ENCODE results near the gene CDSN. TPM values are rescaled to one million over a fixed set of nuclear protein-coding genes. Genes with fewer than 3 reads are reported as not detected.

Gene CDSN
- total RNA-seq, 4 donors from 2014 or later, result not detected

DNA sequence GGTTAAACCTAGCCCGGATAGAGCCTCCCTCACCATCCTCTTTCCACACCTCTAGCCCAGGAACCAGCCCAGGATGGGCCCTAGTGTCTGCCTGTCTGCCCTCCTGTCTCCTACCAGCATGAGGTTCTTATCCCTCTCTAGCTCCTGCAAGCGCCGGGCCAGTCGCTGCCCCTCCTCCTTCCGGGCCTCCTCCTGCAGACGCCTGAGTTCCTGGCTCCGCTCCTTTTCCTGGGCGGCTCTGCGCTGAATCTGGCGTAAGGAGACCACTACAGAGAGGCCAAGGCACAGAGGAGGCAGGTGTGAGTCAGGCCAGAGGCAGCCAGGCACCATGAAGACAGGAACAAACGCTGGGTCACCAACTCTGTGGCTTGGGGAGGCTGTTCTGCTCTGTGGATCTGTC lies 22.9 kb upstream of the CDSN start:
- TF ChIP-seq POLR2AphosphoS5 (IDR thresholded peaks at IDR 0.05), result peak; percentile 22
- TF ChIP-seq, protein P1, sequence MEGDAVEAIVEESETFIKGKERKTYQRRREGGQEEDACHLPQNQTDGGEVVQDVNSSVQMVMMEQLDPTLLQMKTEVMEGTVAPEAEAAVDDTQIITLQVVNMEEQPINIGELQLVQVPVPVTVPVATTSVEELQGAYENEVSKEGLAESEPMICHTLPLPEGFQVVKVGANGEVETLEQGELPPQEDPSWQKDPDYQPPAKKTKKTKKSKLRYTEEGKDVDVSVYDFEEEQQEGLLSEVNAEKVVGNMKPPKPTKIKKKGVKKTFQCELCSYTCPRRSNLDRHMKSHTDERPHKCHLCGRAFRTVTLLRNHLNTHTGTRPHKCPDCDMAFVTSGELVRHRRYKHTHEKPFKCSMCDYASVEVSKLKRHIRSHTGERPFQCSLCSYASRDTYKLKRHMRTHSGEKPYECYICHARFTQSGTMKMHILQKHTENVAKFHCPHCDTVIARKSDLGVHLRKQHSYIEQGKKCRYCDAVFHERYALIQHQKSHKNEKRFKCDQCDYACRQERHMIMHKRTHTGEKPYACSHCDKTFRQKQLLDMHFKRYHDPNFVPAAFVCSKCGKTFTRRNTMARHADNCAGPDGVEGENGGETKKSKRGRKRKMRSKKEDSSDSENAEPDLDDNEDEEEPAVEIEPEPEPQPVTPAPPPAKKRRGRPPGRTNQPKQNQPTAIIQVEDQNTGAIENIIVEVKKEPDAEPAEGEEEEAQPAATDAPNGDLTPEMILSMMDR (IDR thresholded peaks at IDR 0.05), result no peak
- ATAC-seq, result peak; percentile 83
- Histone ChIP-seq H3K36me3 (peaks cover 0 to 51% of the 10 kb centered on the region in 2 donors), H3K27ac (peak overlapping the region in 2 of 4 donors; percentile 19 to 58), H3K4me3 (no peak overlapping the region), H3K9me3 (no peaks in the 10 kb centered on the region), H3K27me3 (no peaks in the 10 kb centered on the region), H3K4me1 (peaks cover 0 to 16% (median 0%) of the 10 kb centered on the region in 3 donors)
- no CpG with 5 or more reads among the region's 11 CpGs for WGBS, 2 donors (ENCODE audit: low coverage in 1 of 2)

DNA sequence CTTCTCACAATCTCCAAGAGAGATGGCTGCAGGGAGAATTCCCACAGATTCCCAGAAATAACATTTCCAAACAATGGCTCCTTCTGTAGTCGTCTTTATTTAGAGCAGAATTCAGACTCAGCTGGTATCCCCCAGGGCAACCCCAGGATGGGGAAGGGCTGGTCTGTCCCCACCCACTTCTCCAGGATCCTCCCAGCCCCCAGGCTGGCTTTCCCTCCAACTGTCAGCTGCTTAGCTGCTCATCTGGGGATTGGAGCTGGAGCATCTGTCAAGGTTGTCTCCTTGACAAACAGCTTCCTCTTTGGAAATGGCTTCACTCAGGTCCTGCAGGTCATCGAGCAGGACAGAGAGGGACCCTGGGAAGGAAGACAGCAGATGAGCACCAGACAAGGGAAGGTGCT lies 22.1 kb upstream of the CDSN start:
- ATAC-seq, result no peak
- peak overlapping the region in 1 of 4 donors; percentile 19 for H3K27ac ChIP-seq

DNA sequence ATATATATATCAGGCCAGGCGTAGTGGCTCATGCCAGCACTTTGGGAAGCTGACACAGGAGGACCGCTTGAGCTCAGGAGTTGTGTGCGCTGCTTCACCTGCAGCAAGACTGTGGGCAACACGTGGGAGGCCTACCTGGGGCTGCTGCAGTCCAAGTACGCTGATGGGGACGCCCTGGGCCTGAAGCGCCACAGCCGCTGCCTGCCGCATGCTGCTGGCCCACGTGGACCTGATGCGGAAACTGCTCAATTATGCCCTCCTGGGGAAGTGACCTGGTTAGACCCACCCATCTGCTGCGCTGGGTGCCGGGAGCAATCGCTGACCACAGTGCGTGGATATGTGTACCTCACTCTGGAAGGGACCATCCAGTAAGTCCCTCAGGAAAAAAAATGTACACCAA lies 20.4 kb upstream of the CDSN start:
- 83% methylated on average over 6 of the region's 15 CpGs; no CpG with 5 or more reads in 1 of the 2 donors for WGBS, 2 donors (ENCODE audit: low coverage in 1 of 2)
- no peaks in the 10 kb centered on the region for H3K9me3 ChIP-seq

More for the DNA sequence above, 22.1 kb upstream of the CDSN start:
- Histone ChIP-seq H3K4me1 (peaks cover 0 to 23% (median 4%) of the 10 kb centered on the region in 3 donors), H3K27me3 (no peaks in the 10 kb centered on the region), H3K4me3 (no peak overlapping the region), H3K36me3 (peaks cover 0 to 43% of the 10 kb centered on the region in 2 donors), H3K9me3 (no peaks in the 10 kb centered on the region)
- TF ChIP-seq, protein P1 (IDR thresholded peaks at IDR 0.05), result no peak
- no peak for TF ChIP-seq POLR2A (IDR thresholded peaks at IDR 0.05)
- no peak for TF ChIP-seq EP300 (IDR thresholded peaks at IDR 0.05)
- no peak for TF ChIP-seq POLR2AphosphoS5 (IDR thresholded peaks at IDR 0.05)
- 29 to 58% methylated on average over 1 of the region's 2 CpGs for WGBS, 2 donors (ENCODE audit: low coverage in 1 of 2)

DNA sequence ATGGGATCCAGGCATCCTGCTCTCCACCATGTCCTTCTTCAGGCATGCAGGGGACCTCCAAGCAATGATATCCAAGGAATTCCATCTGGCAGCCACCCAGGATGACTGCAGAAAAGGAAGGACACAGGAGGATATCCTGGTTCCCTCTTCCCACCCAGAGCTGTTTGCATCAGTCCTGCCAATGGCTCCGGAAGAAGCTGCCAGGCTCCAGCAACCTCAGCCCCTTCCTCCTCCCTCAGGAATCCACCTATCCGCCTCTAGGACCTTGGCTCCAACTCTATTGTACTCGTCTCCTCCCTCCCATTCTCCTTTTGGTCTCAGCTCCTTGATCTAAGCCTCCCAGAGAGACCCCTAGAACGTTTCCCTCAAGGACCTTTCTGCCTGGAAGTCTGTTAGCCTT lies 19.4 kb upstream of the CDSN start:
- H3K36me3 ChIP-seq, result peaks cover 0 to 24% of the 10 kb centered on the region in 2 donors
- 12 to 29% methylated on average over 2 to 3 of the region's 4 CpGs for WGBS, 2 donors (ENCODE audit: low coverage in 1 of 2)
- no peak for ATAC-seq
- H3K9me3 ChIP-seq, result no peaks in the 10 kb centered on the region
- peaks cover 0 to 26% (median 4%) of the 10 kb centered on the region in 3 donors for H3K4me1 ChIP-seq
- no peaks in the 10 kb centered on the region for H3K27me3 ChIP-seq
- no peak overlapping the region for H3K27ac ChIP-seq
- TF ChIP-seq, protein P1 (IDR thresholded peaks at IDR 0.05), result no peak
- TF ChIP-seq POLR2AphosphoS5 (IDR thresholded peaks at IDR 0.05), result no peak
- TF ChIP-seq EP300 (IDR thresholded peaks at IDR 0.05), result no peak
- TF ChIP-seq POLR2A (IDR thresholded peaks at IDR 0.05), result no peak
- H3K4me3 ChIP-seq, result no peak overlapping the region

More for the DNA sequence above, 20.4 kb upstream of the CDSN start:
- ATAC-seq, result no peak
- Histone ChIP-seq H3K27me3 (no peaks in the 10 kb centered on the region), H3K4me1 (peaks cover 0 to 26% (median 4%) of the 10 kb centered on the region in 3 donors), H3K4me3 (no peak overlapping the region), H3K36me3 (peaks cover 0 to 34% of the 10 kb centered on the region in 2 donors), H3K27ac (no peak overlapping the region)
- TF ChIP-seq POLR2AphosphoS5 (IDR thresholded peaks at IDR 0.05) (no peak), EP300 (IDR thresholded peaks at IDR 0.05) (no peak), POLR2A (IDR thresholded peaks at IDR 0.05) (no peak)
- TF ChIP-seq, protein P1 (IDR thresholded peaks at IDR 0.05), result no peak

DNA sequence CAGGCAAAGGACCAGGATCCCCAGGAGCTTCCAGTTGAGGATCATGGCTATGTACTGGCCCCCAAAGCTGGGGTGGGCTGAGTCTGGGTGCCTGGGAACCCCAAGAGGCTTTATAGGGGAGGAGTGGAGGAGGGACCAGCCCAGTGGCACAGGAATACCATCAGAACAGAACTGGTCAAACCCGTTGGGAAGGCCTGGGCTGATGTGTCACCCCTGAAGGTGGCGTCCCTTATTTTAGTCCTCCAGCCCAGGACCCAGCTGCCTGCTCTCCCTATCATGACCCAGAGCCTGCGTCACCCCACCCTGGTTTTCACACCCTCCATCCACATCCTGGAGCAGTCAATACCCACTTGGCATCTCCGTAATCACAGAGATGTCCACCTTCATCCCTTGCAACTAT lies 18.7 kb upstream of the CDSN start, which contains the start of gene PSORS1C2:
PSORS1C2 (minus strand) TSS at position 85 of the 400 bp plus-strand sequence; CDS start at position 45, 40 bp downstream.
- 100% methylated on average over 2 to 4 of the region's 4 CpGs for WGBS, 2 donors (ENCODE audit: low coverage in 1 of 2)
- ATAC-seq, result no peak
- Histone ChIP-seq H3K4me3 (no peak within 1 kb of the TSS), H3K36me3 (peaks cover 0 to 18% of the 10 kb centered on the region in 2 donors), H3K9me3 (no peaks in the 10 kb centered on the region), H3K27ac (no peak within 1 kb of the TSS), H3K27me3 (no peaks in the 10 kb centered on the region), H3K4me1 (peaks cover 0 to 26% (median 4%) of the 10 kb centered on the region in 3 donors)
- TF ChIP-seq EP300 (IDR thresholded peaks at IDR 0.05), result no peak
- TF ChIP-seq, protein P1 (IDR thresholded peaks at IDR 0.05), result no peak
- no peak for TF ChIP-seq POLR2AphosphoS5 (IDR thresholded peaks at IDR 0.05)
- no peak for TF ChIP-seq POLR2A (IDR thresholded peaks at IDR 0.05)

Data from gastroesophageal sphincter (tissue), 4 donors.